ENCODE results near the gene RPH3AL.
"Not testable (repeated sequence)": the region's sequence is repeated elsewhere in the genome, so short reads cannot be mapped to it uniquely, and the experiment has no call there.

RPH3AL gene

DNA sequence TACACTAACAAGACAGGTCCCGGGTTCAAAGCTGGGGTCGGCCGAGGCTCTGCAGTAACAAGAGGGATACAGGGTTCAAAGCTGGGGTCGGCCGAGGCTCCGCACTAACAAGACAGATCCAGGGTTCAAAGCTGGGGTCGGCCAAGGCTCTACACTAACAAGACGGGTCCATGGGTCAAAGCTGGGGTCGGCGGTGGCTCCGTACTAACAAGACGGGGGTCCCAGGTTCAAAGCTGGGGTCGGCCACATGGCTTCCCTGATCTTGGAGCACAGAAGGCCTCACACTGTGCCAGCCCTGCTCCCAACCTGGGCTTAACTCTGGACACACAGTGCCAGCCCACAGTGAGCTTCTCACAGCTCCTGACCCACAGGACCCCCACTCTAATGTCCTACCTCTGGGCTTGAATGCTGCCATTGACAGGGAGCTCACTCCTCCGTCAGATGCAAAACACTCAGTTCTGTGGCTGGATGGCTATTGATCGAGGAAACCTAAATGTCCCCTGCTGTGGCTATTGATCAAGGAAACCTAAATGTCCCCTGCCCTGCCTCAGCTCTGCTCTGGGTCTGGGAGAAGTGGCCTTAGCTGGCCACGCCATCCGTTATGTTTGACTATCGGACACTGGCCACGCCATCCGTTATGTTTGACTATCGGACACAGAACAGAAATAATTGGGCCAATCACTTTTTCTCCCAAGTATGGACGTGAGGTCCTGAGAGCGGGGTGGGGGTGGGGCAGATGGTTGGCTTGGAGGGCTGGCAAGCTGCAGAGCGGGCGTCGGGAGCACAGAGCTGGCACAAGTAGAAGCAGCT, 116.6 kb downstream of the RPH3AL start:
- DNase-seq, result no peak

DNA sequence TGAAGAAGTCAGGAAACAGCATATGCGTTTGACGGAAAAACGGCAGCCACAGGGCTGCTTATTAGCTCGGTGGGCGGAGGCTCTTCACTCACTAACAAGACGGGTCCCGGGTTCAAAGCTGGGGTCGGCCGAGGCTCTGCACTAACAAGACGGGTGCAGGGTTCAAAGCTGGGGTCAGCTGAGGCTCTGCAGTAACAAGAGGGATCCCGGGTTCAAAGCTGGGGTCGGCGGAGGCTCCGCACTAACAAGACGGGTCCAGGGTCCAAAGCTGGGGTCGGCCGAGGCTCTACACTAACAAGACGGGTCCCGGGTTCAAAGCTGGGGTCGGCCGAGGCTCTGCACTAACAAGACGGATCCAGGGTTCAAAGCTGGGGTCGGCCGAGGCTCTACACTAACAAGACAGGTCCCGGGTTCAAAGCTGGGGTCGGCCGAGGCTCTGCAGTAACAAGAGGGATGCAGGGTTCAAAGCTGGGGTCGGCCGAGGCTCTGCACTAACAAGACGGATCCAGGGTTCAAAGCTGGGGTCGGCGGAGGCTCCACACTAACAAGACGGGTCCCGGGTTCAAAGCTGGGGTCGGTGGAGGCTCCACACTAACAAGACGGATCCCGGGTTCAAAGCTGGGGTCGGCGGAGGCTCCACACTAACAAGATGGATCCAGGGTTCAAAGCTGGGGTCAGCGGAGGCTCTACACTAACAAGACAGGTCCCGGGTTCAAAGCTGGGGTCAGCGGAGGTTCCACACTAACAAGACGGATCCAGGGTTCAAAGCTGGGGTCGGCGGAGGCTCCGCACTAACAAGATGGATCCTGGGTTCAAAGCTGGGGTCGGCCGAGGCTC, 117.4 kb downstream of the RPH3AL start:
- DNase-seq, result not testable (repeated sequence)

DNA sequence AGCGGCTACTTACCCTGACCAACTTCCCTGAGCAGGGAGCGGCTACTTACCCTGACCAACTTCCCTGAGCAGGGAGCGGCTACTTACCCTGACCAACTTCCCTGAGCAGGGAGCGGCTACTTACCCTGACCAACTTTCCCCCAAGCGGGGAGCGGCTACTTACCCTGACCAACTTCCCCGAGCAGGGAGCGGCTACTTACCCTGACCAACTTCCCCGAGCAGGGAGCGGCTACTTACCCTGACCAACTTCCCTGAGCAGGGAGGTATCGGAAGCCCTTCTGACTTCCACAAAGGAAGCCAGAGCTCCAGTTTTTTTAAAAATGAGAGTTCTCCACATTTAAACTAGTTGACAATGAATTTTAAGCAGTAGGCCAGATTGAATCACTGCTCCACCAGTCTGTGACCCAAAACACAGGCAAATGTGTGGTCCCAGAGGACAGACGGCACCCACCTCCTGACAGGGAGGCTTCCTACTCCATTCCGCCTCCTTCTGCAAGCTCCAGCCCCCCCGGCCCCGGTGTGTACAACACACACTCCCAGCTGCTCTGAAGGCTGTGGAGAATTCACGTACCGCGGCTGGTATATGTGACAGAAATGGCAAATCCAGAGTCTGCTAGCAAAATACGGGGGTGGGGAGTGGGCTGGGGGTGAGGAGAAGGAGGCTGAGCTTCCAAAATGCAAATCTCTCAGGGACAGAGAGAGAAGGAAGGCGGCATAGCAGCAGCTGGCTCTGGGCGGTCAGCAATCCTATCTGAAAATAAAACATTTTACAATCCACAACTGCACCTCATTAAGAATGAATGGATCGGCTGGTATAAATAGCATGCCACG, 118.2 kb downstream of the RPH3AL start:
- DNase-seq, result not testable (repeated sequence)

DNA sequence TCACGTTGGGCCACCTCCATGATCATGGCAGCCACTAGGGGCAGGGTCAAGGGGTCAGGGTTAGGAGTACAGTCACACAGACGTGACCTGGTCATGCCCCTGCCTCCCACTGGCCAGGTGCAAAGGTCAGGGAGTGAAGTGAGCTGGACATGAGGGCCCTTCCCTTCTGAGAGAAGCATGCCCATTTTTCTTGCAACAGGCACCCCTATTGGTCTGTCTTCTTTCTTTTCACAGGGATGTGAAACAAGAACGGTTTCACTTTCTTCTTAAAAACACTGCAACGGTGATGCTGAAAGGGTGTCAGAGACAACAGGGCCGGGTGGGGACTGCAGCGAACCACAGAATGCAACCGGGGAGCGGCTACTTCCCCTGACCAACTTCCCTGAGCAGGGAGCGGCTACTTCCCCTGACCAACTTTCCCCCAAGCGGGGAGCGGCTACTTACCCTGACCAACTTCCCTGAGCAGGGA, 119.1 kb downstream of the RPH3AL start:
- DNase-seq, result no peak

DNA sequence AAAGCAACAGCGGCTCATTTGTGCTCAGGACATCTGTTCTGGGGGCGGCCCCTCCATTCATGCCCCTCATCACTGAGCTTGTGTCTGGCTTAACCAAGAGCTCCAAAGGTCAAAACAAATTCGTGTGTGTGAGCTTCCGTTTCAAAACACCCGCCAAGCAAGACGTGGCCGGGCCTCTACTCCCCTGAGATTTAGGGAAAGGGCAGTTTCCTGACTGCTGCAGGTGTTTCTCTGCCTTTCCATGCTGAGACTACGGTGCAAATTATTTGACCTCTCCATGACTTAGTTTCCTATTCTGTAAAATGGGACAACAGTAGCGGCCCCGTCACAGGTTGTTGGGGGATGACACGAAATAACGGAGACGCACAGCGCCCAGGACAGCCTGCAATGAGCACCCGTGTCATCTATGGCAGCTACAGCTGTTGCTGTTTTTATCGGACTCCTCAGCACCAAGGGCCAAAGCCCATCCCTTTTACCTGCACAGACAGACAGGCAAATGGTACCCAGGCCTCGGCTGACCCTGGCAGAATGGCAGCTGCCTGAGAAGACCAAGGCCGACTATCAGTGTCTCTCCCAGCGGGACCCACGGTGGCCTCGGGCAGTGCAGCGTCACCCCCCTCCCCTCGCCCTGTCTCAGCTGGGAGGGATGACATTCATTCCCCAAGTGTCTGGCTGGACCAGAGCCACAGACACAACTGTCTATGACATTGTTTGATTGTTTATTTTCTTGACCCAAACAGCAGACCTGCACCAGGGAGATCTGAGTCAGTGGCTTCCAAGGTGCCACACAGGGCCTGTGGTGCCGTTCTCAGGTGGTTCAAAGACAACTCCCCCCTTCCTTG, 120.4 kb downstream of the RPH3AL start:
- no peak for DNase-seq

DNA sequence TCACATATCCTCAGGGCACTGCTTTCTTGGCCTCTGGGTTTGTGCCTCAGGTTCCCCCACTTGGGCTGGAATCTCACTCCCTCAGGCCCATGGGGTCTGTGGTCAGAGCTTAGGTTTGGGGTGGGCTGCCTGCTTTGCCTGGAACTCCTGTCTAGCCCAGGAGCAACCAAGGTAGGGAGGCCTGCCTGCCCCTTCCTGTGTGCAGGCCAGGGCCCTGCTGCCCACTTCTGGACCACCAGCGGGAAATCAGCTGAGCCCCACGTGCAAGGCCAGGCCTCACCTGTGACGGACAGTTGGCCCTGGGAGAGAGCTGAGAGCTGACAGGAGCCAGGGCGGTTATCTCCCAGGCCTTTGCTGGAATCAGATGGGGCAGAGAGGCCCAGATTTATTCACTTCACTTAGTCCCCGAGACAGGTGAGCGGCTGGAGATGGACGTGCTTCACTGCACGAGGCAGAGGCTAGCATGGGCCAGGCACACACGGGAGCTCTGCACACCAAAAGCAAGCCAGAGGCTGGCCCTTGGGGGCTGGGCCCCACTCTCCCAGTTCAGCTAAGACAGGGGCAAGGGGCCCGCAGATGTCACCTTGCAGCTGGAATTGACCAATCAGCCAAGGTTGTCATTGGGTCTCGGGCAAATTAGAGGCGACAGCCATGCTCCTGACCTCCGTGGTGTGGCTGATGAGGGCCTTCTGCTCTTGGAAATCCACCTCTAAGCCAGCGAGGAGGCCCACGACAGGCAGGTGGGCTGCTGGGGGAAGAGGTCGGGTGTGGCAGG, 121.2 kb downstream of the RPH3AL start:
- no peak for DNase-seq

DNA sequence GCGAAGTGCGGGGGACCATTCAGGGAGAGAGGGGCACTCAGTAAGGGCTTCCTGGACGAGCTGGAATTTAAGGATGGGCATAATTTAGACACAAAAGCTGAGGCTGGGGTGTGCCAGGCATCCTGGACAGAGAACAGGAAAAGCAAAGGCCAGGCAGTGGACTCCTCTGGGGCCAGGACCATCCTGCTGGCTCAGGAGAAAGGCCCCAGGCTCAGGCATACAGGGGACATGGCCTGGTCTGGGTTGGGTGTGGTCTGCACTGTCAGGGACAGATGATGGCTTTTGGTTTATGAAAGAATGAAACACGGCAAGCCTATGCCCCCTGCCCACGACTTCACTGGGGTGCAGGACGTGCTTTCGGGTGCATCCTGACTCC, 122.2 kb downstream of the RPH3AL start:
- DNase-seq, result no peak

DNA sequence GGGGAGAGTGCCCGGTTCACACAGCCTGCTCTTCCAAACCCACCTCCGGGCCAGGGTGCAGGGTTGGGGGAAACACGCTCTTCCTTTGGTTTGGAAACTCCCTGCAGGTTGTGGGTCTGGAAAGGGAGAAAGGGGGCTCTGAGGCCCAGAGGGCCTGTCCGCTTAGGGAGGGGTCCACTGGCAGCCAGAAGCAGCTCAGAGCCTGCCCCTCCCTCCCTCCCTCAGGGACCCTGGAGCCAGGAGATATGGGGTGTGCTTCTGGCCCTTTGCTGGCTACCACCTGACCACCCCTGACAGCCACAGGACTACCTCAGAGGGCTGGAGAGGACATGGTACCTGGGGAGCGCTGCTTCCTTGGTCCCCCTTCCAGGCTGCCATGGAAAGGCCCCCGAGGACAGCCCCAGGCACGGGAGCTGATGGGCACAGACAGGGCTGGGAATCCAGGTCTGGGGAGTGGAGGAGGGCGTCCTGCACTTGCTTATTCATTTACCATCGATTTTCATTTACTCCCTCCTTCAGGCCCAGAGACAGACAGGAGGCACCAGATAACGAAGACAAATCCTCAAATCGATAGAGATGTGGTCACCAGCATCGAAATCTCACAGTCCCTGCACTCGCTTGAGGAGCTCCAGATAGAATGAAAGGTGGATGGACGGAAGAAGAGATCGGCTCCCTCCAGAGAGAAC, 122.8 kb downstream of the RPH3AL start:
- DNase-seq, result no peak

DNA sequence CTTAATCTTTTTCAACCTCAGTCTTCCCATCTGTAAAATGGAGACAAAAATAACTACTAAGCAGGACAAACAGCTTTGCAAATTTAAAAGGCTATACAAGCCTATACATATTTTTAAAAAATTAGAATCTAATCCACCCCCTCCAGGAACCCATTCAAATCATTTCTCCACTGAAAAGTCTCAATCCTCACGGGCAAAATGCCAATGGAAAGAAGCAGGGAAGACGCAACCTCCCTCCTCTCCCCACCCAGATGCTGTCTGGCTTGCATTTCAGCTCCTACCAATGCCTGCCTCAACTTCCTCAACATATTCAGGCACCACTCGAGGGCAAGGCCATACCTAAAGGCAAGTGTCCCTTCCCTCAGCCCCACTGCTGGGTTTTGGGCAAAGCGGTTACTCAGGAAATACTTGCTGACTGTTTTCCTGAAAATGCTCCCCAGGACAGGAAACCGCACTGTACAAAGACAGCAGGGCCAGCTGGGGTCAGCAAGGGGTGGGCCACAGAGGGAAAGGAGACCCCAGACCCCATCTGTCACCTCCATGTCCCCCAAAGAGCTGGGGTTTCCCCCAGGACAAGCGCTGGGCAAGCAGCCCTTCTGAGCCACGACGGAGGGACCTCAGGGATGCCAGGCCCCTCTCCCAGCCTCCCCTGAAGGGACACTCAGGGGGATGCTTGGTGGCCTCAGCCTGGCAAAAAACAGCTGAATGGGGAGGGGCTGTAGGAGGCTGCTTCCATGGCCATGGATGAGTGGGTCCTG, 123.5 kb downstream of the RPH3AL start:
- DNase-seq, result no peak

DNA sequence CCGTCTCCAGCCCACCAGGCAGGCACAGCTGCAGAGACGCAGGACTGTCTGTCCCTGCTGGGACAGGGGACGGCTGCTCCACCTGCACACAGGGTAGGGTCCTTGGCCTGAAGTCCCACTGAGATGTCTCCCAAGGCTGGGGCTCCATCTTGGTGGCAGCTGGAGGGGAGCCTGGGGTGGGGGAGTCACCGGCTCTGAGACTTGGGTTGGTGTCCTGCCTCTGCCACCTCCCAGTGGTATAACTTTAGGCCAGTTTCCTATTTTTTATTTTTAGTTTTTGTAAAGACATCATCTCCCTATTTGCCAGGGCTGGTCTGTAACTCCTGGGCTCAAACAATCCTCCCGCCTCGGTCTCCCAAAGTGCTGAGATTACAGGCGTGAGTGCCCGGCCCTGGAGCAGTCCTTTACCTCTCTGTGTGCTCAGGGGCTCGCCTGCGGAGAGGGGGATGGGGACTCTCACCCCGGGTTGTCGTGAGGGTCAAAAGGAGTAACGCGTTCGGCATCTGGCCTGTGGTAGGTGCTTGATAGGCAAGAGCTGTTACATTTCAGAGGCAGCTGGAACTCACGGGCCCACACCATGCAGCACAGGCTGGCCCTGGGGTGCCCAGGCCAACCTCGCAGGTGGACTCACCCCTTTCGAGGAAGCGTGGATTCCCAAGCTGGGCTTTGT, 124.5 kb downstream of the RPH3AL start:
- DNase-seq, result no peak

DNA sequence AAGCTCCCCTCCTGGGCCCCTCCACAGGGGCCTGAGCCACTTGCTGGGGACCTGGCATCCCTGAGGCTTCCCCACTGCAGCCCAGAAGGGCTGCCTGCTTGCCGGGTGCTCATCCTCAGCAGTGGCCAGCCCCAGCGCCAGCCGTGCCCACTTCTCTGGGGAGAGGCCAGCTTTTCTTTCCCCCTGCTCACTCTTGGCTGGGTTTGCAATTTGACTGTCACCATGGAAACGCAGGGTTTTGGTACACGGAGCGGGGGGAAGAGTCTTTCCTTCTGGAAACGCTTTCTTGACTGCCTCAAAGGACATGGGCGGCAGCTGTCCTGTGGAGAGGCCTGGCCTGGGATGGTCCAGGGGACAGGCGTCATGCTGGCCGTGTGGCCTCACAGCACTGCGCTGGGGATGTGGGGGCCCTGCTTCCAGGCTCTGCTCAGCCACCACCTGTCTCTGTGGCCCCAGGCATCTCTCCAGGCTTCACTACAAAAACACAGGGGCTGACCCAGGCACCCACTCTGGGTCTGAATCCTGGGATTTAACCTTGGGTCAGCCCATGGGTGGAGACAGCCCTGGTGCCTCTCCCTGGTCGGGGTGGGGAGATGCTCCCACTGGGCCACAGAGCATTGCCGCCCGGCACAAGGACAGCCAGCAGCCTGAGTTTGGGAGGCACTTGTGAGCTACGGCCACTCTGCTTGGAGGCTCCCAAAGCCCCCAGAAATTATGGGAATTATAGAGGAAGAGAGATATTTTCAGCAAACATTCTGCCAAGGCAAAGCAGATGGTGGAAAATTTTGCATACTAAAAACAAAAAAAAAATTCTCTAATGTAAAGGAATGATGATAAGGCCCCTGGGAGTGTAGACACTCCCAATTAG, 125.3 kb downstream of the RPH3AL start:
- no peak for DNase-seq

DNA sequence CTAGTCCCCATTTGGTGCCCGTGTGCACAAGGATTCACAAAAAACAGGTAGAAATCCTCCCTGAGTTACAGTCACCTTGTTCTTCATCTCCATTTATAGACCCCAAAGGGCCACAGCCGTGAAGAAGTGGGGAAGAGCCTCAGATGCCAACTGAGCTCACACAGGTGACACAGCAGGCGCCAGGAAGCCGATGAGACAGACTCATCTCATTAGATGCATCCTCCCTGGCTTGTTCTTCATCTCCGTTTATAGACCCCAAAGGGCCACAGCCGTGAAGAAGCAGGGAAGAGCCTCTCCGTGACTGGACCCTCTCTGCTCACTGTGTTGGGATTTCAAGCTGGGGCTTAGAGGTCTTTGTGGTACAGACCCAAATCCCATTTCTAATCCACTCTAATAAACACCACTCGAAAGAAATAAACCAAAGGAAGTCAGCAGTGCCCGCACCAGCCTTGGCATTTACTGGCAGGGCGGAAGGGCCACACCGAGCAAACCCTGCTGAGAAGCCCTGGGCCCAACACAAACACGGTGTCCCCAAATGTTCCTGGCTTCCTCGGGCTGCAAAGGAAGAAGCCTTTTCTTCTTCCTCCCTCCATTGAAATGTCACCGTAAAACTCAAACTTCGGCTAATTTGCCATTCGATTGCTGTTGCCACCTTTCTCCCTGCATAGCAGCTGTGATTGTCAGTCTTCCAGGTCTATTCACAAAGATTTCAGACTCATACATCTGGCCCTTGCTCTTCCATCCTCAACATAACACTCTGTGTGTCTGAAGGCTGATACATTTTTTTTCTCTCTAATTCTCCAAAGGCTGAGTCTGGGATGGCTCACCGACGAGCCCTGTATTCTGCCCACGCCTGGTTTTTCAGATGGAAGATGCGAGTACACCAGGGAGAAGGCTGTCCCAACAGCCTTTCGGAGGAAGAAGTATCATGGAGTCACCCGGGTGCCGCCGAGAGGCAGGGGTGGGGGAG, 126.2 kb downstream of the RPH3AL start:
- no peak for DNase-seq

DNA sequence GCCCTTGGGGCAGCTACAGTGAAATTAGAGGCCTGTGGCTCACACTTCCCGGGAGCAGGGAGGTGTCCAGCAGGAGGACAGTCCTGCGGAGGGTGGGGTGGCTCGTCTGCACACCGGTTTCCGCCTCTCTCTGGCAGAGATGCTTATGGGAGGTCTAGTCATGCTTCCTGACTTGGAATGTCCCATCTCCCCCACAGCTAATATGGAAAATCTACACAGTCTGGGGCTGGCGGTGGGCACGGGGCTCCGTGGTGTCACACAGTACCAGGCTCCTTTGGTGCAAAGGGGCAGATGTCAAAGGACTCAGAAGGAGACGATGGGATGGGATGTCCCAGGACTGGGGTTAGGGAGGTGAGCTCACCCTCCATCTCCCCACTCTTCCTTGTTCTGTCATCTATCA, 127.1 kb downstream of the RPH3AL start:
- DNase-seq, result no peak

DNA sequence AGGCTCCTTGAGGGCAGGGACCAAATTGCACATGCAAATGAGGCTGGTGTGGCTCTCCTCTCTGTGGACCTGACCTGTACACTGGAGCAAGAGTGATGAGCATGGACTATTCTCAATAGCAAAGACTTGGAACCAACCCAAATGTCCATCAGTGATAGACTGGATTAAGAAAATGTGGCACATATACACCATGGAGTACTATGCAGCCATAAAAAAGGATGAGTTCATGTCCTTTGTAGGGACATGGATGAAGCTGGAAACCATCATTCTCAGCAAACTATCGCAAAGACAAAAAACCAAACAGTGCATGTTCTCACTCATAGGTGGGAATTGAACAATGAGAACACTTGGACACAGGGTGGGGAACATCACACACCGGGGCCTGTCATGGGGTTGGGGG, 128.0 kb downstream of the RPH3AL start:
- not testable (repeated sequence) for DNase-seq

DNA sequence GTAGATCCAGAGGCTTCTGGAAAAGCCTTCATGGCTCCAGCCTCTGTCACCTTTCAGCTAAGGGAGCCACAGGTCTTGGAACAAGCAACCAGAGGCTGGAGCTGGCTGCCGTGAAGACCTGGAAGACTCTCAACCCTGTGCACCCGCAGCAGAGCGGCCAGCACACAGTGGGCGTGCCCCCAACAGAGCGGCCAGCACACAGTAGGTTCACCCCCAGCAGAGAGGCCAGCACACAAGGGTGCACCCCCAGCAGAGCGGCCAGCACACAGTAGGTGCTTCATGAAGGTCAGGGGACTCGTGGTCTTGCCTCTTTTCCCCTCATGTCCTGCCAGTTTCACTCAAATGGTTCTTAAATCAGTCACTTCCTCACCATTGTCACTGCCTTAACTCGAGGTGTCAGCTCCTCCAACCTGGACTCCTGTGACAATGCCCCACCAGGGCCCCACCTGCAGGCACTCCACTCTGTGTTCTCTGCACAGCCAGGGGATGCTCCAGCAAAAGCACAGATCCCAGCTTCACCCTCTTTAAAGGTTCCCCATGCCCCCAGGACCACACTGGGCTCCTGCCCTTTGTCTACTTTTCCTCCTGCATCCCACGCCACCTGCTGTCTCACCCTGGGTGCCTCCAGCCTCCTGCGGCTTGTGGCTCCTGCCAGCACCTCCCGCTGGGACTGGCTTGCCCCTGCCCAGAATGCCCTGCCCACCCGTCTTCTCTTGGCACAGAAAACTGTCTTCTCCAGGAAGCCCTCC, 128.7 kb downstream of the RPH3AL start:
- no peak for DNase-seq

DNA sequence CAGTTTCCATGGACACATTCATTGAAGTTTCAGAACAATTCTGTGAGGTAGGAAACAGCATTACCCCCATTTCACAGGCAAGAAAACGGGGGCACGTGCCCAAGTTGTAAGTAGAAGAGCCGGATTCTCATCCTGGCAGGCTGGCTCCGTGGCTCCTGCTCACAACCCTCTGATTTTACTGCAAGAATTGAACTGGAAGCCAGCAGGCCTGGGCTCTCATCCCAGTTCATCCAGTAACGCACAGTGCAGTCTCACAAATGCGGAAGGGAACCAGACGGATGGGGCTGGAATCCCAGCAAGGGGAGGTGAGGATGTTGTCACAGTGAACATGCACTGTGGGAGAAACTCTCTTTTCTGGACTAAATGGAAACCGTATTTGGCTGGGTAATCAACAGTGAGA, 130.4 kb downstream of the RPH3AL start:
- DNase-seq, result no peak
